ENCODE data around the gene RANBP10. TPM values are rescaled to one million over a fixed set of nuclear protein-coding genes. Genes with fewer than 3 reads are reported as not detected.

RANBP10 gene
- total RNA-seq, 1 experiment from 2014 or later = 13.4 TPM

DNA sequence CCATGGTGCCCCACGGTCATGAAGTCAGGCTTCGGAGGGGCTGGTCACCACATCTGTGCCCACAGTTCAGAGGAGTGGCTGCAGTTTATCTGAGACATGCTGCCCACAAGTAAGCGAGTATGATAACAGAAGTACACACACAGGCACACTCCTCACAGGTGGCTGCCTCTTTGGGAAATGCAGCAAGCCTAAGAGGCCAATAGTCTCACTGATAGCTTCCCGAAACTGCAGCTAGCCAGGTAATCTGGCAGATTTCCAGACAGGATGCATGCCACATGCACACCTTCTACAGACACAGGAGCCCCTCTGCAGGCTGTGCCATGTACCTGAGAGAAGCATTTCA is 74.6 kb downstream of the RANBP10 start:
- in situ Hi-C loops (cut with HindIII; ENCODE audit: low pct_unique_long_range_greater_than_20kb, low sequenced_read_pairs) = no loop called here
- DNase-seq (ENCODE audit: low read depth, low spot score) (no peak), ATAC-seq (no peak)
- Histone ChIP-seq H3K4me1 (ENCODE audit: control insufficient read depth, insufficient read depth, low read length) (no peaks in the 10 kb centered on the region), H3K27me3 (ENCODE audit: control insufficient read depth, insufficient read depth, low read length) (no peaks in the 10 kb centered on the region), H3K9me3 (ENCODE audit: control insufficient read depth, insufficient read depth, low read depth, low read length) (no peaks in the 10 kb centered on the region), H3K36me3 (ENCODE audit: control insufficient read depth, insufficient read depth, low read length) (no peaks in the 10 kb centered on the region; the same call in 1 of the 2 replicates), H3K27ac (ENCODE audit: low read length) (no peak overlapping the region), H3K4me3 (ENCODE audit: low read depth in 2 of 2, low read length in 2 of 2) (no peak overlapping the region)
- POLR2A ChIA-PET = no interaction called here
- intact Hi-C loops (cut with micrococcal nuclease; ENCODE audit: unreplicated experiment) = no loop called here
- BruUV-seq (replicated peaks) = no TSS peak
- TF ChIP-seq SIN3A (IDR thresholded peaks at IDR 0.05; ENCODE audit: borderline replicate concordance, insufficient read depth, low read depth, low read length) = no peak
- TF ChIP-seq POLR2AphosphoS5 (IDR thresholded peaks at IDR 0.05; ENCODE audit: low read depth, low read length) = no peak
- TF ChIP-seq TCF7L2 (IDR thresholded peaks at IDR 0.05; ENCODE audit: low read depth, low read length) = no peak
- TF ChIP-seq CTCF (IDR thresholded peaks at IDR 0.05) = no peak
- TF ChIP-seq, protein P1, sequence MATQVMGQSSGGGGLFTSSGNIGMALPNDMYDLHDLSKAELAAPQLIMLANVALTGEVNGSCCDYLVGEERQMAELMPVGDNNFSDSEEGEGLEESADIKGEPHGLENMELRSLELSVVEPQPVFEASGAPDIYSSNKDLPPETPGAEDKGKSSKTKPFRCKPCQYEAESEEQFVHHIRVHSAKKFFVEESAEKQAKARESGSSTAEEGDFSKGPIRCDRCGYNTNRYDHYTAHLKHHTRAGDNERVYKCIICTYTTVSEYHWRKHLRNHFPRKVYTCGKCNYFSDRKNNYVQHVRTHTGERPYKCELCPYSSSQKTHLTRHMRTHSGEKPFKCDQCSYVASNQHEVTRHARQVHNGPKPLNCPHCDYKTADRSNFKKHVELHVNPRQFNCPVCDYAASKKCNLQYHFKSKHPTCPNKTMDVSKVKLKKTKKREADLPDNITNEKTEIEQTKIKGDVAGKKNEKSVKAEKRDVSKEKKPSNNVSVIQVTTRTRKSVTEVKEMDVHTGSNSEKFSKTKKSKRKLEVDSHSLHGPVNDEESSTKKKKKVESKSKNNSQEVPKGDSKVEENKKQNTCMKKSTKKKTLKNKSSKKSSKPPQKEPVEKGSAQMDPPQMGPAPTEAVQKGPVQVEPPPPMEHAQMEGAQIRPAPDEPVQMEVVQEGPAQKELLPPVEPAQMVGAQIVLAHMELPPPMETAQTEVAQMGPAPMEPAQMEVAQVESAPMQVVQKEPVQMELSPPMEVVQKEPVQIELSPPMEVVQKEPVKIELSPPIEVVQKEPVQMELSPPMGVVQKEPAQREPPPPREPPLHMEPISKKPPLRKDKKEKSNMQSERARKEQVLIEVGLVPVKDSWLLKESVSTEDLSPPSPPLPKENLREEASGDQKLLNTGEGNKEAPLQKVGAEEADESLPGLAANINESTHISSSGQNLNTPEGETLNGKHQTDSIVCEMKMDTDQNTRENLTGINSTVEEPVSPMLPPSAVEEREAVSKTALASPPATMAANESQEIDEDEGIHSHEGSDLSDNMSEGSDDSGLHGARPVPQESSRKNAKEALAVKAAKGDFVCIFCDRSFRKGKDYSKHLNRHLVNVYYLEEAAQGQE (IDR thresholded peaks at IDR 0.05; ENCODE audit: insufficient read depth in 1 of 2, low read depth in 2 of 2, low read length in 1 of 2) = no peak
- CTCF ChIA-PET = no interaction called here

GRCh38 chr16:67731071-67731752 is 75.1 kb downstream of the RANBP10 start:
- in situ Hi-C loops (cut with HindIII; ENCODE audit: low pct_unique_long_range_greater_than_20kb, low sequenced_read_pairs) = no loop called here
- Histone ChIP-seq H3K4me1 (ENCODE audit: control insufficient read depth, insufficient read depth, low read length) (no peaks in the 10 kb centered on the region), H3K9me3 (ENCODE audit: control insufficient read depth, insufficient read depth, low read depth, low read length) (no peaks in the 10 kb centered on the region), H3K4me3 (ENCODE audit: low read depth in 2 of 2, low read length in 2 of 2) (no peak overlapping the region), H3K27ac (ENCODE audit: low read length) (no peak overlapping the region), H3K36me3 (ENCODE audit: control insufficient read depth, insufficient read depth, low read length) (no peaks in the 10 kb centered on the region; the same call in 1 of the 2 replicates), H3K27me3 (ENCODE audit: control insufficient read depth, insufficient read depth, low read length) (no peaks in the 10 kb centered on the region)
- TF ChIP-seq TCF7L2 (IDR thresholded peaks at IDR 0.05; ENCODE audit: low read depth, low read length) (no peak), POLR2AphosphoS5 (IDR thresholded peaks at IDR 0.05; ENCODE audit: low read depth, low read length) (no peak), CTCF (IDR thresholded peaks at IDR 0.05) (no peak), SIN3A (IDR thresholded peaks at IDR 0.05; ENCODE audit: borderline replicate concordance, insufficient read depth, low read depth, low read length) (no peak)
- TF ChIP-seq, protein P1 (IDR thresholded peaks at IDR 0.05; ENCODE audit: insufficient read depth in 1 of 2, low read depth in 2 of 2, low read length in 1 of 2) = no peak
- intact Hi-C loops (cut with micrococcal nuclease; ENCODE audit: unreplicated experiment) = no loop called here
- no TSS peak for BruUV-seq (replicated peaks)
- DNase-seq (ENCODE audit: low read depth, low spot score) = no peak
- ChIA-PET POLR2A (no interaction called here), CTCF (no interaction called here)
- no peak for ATAC-seq
